LNCAP (cell line): Measurements from ENCODE around the gene SPR.

ENCODE experiments used
- CTCF ChIP-seq: fragments of 450-650 bp; IDR thresholded peaks from 2 replicates; pipeline ENCODE4 v1.5.1; 2017; ENCODE audit warnings: mild to moderate bottlenecking

Gene SPR

GRCh38 chr2:72871060-72871459, 16.1 kb upstream of the SPR start:
- no peak for TF ChIP-seq CTCF

- TF ChIP-seq CTCF: no peak
Measured at GRCh38 chr2:72871880-72872279, 15.3 kb upstream of the SPR start.

GRCh38 chr2:72883356-72883962, 3.7 kb upstream of the SPR start:
- no peak for TF ChIP-seq CTCF

- no peak for TF ChIP-seq CTCF
Measured at GRCh38 chr2:72886505-72887031, 640 bp upstream of the SPR start.

GRCh38 chr2:72887740-72888437, 681 bp downstream of the SPR start:
- TF ChIP-seq CTCF: peak; percentile 64

GRCh38 chr2:72888438-72889202, 1.4 kb downstream of the SPR start:
- no peak for TF ChIP-seq CTCF

GRCh38 chr2:72889991-72890390, 2.8 kb downstream of the SPR start:
- no peak for TF ChIP-seq CTCF
